Measurements from ENCODE around the gene TRAF1. TPM values are rescaled to one million over a fixed set of nuclear protein-coding genes. Genes with fewer than 3 reads are reported as not detected.

The TRAF1 gene
- total and polyA plus RNA-seq, 10 of the 15 experiments (the other 5 are each of a cell fraction or from before 2014, with no cell fraction given), result 13.8 to 163 (median 128) TPM

GRCh38 chr9:120861935-120862334 is 64.7 kb downstream of the TRAF1 start (continued):
- TF ChIP-seq PRDM15 (CRISPR knock-in tag; IDR thresholded peaks at IDR 0.05), result no peak
- TF ChIP-seq NR2C1 (IDR thresholded peaks at IDR 0.05), result no peak
- no peak for TF ChIP-seq TCF3 (IDR thresholded peaks at IDR 0.05; ENCODE audit: borderline replicate concordance, insufficient read depth, low read depth, low read length)
- TF ChIP-seq, protein P1, sequence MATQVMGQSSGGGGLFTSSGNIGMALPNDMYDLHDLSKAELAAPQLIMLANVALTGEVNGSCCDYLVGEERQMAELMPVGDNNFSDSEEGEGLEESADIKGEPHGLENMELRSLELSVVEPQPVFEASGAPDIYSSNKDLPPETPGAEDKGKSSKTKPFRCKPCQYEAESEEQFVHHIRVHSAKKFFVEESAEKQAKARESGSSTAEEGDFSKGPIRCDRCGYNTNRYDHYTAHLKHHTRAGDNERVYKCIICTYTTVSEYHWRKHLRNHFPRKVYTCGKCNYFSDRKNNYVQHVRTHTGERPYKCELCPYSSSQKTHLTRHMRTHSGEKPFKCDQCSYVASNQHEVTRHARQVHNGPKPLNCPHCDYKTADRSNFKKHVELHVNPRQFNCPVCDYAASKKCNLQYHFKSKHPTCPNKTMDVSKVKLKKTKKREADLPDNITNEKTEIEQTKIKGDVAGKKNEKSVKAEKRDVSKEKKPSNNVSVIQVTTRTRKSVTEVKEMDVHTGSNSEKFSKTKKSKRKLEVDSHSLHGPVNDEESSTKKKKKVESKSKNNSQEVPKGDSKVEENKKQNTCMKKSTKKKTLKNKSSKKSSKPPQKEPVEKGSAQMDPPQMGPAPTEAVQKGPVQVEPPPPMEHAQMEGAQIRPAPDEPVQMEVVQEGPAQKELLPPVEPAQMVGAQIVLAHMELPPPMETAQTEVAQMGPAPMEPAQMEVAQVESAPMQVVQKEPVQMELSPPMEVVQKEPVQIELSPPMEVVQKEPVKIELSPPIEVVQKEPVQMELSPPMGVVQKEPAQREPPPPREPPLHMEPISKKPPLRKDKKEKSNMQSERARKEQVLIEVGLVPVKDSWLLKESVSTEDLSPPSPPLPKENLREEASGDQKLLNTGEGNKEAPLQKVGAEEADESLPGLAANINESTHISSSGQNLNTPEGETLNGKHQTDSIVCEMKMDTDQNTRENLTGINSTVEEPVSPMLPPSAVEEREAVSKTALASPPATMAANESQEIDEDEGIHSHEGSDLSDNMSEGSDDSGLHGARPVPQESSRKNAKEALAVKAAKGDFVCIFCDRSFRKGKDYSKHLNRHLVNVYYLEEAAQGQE (IDR thresholded peaks at IDR 0.05; ENCODE audit: low read depth, low read length), result no peak
- no peak for TF ChIP-seq KDM1A (IDR thresholded peaks at IDR 0.05; ENCODE audit: borderline replicate concordance)
